WERI-Rb-1 (cell line): Measurements from ENCODE around the gene BARHL1.

Experiments used
- DNase-seq: peaks from one replicate; pipeline ENCODE4 v3.0.0-alpha.2; 2020
- H3K27ac ChIP-seq: fragments of 250-450 bp; sonication (Bioruptor Pico); 2 replicates; pipeline ENCODE4 v1.5.1; 2020; ENCODE audit warnings: mild to moderate bottlenecking, moderate library complexity
- H3K27me3 ChIP-seq: fragments of 250-450 bp; sonication (Bioruptor Pico); 2 replicates; pipeline ENCODE4 v1.5.1; 2021; ENCODE audit warnings: mild to moderate bottlenecking, low read depth, moderate library complexity; ENCODE audit not compliant: insufficient read depth, severe bottlenecking
- H3K36me3 ChIP-seq: fragments of 250-450 bp; sonication (Bioruptor Pico); 2 replicates; pipeline ENCODE4 v1.5.1; 2020; ENCODE audit warnings: mild to moderate bottlenecking, moderate library complexity
- H3K4me3 ChIP-seq: 2 replicates; pipeline ENCODE4 v1.5.1; 2011; ENCODE audit warnings: low read depth, mild to moderate bottlenecking, control low read depth, low read length
- H3K9me3 ChIP-seq: fragments of 250-450 bp; sonication (Bioruptor Pico); 2 replicates; pipeline ENCODE4 v1.5.1; 2021; ENCODE audit warnings: mild to moderate bottlenecking, moderate library complexity; ENCODE audit not compliant: severe bottlenecking
- CTCF ChIP-seq: IDR thresholded peaks from 2 replicates; pipeline ENCODE4 v1.5.1; 2011; ENCODE audit warnings: low read depth, mild to moderate bottlenecking, control low read depth, inconsistent platforms, low read length

BARHL1 gene

GRCh38 chr9:132639322-132639721 lies 56.9 kb downstream of the BARHL1 start:
- Histone ChIP-seq H3K36me3 (peaks cover 33% of the 10 kb centered on the region), H3K9me3 (no peaks in the 10 kb centered on the region), H3K27me3 (no peaks in the 10 kb centered on the region), H3K4me3 (no peak overlapping the region), H3K27ac (no peak overlapping the region)
- no peak for TF ChIP-seq CTCF
- DNase-seq, result no peak
